Activated naive CD4-positive, alpha-beta T cell treated with anti-CD3 and anti-CD28 coated beads, Interleukin-2, amount 50 U/mL, for 24 hours (primary cell): ENCODE data around the gene UBAC2.
A peak's percentile ranks its signal among the peaks of the same experiment; 100 is the strongest.
"Not testable (repeated sequence)": the region's sequence is repeated elsewhere in the genome, so short reads cannot be mapped to it uniquely, and the experiment has no call there.

Source experiments
- H3K27ac Mint-ChIP-seq: one replicate; pipeline ENCODE4 v1.8.0; 2021; ENCODE audit warnings: mild to moderate bottlenecking, mixed read lengths
- H3K27me3 Mint-ChIP-seq: one replicate; pipeline ENCODE4 v1.8.0; 2021; ENCODE audit warnings: mixed read lengths
- H3K36me3 Mint-ChIP-seq: one replicate; pipeline ENCODE4 v1.8.0; 2021; ENCODE audit warnings: mixed read lengths
- H3K4me1 Mint-ChIP-seq: one replicate; pipeline ENCODE4 v1.8.0; 2021; ENCODE audit warnings: mixed read lengths
- H3K4me3 Mint-ChIP-seq: one replicate; pipeline ENCODE4 v1.8.0; 2021; ENCODE audit warnings: mild to moderate bottlenecking, mixed read lengths
- H3K9me3 Mint-ChIP-seq: one replicate; pipeline ENCODE4 v1.8.0; 2021; ENCODE audit warnings: mixed read lengths

The UBAC2 gene

DNA sequence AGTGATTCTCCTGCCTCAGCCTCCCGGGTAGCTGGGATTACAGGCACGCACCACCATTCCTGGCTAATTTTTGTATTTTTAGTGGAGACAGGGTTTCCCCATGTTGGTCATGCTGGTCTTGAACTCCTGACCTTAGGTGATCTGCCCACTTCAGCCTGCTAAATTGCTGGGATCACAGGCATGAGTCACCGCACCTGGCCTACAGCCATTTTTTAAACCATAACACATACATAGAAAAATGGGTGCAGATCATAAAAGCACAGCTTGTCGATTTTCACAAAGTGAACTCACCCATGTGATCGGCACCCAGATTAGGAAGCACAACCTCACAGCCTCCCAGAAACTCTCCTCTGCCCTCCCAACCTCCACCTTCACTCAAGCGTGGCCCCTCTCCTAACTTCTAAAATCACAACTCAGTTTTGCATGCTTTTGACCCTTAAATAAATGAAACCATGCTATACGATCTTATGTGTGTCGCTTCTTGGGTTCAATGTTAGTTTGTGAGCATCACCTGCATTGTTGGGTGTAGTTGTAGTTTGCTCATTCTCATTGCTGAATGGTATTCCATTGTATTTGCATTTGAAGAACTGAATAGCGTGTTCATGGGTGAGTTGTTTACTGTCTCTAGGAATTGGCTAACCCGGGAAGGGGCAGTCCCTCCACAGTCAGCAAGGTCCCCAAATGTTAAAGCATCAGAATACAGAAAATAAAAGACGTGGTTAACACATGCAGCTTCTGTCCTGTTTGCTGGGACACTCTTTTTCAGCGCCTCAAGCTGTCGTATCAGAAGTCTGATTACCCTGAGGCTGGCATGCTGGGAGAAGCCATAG lies 210.2 kb downstream of the UBAC2 start:
- not testable (repeated sequence) for H3K27me3 Mint-ChIP-seq, H3K9me3 Mint-ChIP-seq, H3K36me3 Mint-ChIP-seq, H3K4me3 Mint-ChIP-seq
- Mint-ChIP-seq H3K27ac (peak overlapping the region; percentile 53), H3K4me1 (peaks cover 32% of the 10 kb centered on the region)

DNA sequence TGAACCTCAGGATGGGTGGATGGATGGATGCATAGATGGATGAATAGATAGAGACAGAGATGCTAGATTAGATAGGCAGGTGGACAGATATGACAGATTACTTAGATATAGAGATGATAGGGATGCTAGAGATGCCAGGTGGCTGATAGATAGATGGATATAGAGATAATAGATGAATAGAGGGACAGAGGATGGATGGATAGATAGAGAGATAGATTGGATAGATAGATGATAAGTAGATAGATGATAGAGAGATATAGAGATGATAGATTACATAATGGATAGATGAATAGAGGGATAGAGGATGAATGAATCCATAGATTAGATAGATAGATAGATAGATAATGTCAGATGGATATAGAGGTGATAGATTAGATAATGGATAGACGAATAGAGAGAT lies 212.2 kb downstream of the UBAC2 start:
- no peak overlapping the region for H3K27ac Mint-ChIP-seq
- peaks cover 37% of the 10 kb centered on the region for H3K4me1 Mint-ChIP-seq
- no peak overlapping the region for H3K4me3 Mint-ChIP-seq
- H3K36me3 Mint-ChIP-seq, result peaks cover 6% of the 10 kb centered on the region
- no peaks in the 10 kb centered on the region for H3K27me3 Mint-ChIP-seq
- no peaks in the 10 kb centered on the region for H3K9me3 Mint-ChIP-seq

DNA sequence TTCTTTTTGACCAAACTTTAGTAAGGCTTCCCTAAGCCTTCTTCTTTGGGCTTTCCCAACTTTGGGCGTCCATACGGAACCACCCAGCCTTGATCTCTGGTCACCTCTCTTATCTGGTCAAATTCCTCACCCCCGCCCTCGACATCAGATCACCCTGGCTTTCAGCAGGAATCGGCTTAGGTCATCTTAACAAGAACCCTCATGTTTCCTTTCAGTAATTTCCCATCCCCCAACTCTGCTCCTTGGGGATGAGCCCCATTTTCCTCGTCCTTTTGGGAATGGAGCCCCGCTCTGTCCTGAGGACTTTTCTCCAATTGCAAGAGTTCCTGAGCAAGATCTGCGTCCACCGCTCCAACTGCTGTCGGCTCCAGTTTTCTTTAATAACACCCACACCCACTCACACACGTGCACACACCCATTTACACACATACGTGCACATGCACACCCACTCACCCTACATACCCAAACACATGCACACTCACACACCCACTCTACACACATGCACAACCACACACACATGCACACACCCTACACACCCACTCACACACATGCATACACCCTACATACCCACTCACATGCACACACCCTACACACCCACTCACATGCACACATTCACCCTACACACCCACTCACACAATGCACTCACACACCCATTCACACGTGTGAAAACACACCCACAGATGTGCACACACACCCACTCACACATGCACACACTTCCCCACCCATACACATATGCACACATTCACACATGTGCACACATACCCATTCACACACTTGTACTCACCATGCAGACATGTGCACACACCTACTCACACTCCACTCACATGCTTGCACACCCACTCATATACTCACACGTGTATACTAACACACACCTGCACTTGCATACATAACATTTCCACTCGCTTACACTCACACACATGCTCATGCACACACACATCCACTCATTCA lies 213.7 kb downstream of the UBAC2 start:
- Mint-ChIP-seq H3K9me3 (no peaks in the 10 kb centered on the region), H3K4me3 (no peak overlapping the region), H3K27me3 (no peaks in the 10 kb centered on the region), H3K4me1 (peaks cover 47% of the 10 kb centered on the region), H3K27ac (no peak overlapping the region), H3K36me3 (peaks cover 5% of the 10 kb centered on the region)

DNA sequence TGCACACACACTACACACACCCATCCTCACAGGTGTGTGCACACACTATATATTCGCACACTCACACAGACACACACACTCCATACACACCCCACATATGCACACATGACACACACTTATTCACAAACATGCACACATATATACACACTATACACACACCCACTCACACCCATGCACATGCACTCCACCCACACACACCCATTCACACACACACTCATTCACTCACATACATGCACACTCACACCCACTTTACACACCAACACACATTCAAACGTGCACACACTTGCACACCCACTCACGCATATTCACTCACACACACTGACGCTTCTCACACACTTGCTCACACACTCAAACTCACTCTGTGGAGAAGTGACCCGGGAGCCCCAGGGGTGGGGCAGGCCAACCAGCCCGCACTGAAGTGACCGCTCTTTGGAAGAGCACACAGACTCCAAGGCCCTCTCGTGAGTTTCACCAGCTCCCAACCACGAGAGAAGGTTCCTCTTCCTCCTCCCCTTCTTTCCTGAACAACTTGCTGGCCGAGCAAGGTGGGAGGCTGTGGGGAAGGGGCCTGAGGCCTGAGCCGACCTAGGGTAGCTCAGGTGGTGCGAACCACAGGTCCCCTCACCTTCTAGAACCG lies 214.5 kb downstream of the UBAC2 start:
- H3K27me3 Mint-ChIP-seq, result no peaks in the 10 kb centered on the region
- peaks cover 48% of the 10 kb centered on the region for H3K4me1 Mint-ChIP-seq
- H3K9me3 Mint-ChIP-seq, result no peaks in the 10 kb centered on the region
- H3K4me3 Mint-ChIP-seq, result no peak overlapping the region
- H3K36me3 Mint-ChIP-seq, result peaks cover 5% of the 10 kb centered on the region
- H3K27ac Mint-ChIP-seq, result no peak overlapping the region

DNA sequence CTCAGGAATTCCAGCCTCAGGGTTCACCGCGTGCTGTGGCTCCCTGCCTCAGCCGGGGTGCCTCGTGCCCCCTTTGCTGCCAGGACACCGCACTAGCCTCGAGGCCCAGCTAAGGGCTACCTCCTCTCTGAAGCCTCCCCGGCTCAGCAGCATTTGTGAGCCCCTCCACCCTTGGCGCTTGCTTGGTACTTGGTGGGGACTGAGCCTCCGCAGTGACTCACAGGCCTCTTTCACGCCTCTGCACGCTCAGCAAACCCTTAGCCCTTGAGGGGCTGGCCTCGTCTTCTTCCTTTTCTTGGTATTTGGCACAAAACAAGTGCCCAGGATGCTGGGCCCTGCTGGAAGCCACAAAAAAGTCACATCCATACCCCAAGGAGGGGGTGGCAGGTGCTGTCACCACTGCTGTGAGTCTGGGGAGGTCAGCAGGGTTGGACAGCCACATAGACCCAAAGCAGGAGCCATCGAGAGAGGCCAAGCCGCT lies 215.2 kb downstream of the UBAC2 start:
- Mint-ChIP-seq H3K27me3 (no peaks in the 10 kb centered on the region), H3K36me3 (peaks cover 5% of the 10 kb centered on the region), H3K4me3 (no peak overlapping the region), H3K27ac (peak overlapping the region; percentile 88), H3K9me3 (no peaks in the 10 kb centered on the region), H3K4me1 (peaks cover 50% of the 10 kb centered on the region)

DNA sequence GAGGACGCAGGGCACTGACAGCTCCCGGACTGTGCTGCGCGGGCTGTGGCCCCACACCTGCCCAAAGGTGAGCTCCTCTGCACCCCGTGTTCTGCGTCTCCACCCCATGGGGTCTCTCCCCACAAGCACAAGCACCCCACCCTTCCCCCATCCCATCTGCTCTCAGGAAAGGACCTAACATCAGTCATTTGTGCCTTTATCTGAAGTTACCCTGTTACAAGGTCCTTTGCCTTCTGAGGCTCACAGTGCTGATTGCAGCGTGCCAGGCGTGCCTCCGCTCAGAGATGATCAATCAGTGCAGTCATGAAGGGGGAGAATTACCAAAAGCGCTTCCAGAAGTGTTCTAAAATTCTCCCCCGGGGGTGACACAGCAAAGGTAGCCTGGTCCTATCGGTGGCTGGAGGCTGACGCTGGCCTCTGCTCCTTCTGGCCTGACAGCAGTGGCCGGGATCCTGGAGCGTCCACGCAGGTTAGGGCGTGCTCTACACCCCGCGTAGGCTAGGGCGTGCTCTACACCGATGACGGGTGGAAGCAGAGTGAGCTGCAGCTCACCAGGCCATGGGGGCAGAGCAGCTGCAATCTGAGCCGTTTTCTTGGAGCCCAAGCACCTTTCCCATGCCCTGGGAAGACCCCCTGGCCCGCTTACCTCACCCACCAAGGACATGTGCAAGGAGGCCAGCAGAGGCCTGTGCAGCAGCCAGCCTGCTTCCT lies 215.9 kb downstream of the UBAC2 start:
- peak overlapping the region; percentile 88 for H3K27ac Mint-ChIP-seq
- H3K4me1 Mint-ChIP-seq, result peaks cover 54% of the 10 kb centered on the region
- H3K4me3 Mint-ChIP-seq, result no peak overlapping the region

DNA sequence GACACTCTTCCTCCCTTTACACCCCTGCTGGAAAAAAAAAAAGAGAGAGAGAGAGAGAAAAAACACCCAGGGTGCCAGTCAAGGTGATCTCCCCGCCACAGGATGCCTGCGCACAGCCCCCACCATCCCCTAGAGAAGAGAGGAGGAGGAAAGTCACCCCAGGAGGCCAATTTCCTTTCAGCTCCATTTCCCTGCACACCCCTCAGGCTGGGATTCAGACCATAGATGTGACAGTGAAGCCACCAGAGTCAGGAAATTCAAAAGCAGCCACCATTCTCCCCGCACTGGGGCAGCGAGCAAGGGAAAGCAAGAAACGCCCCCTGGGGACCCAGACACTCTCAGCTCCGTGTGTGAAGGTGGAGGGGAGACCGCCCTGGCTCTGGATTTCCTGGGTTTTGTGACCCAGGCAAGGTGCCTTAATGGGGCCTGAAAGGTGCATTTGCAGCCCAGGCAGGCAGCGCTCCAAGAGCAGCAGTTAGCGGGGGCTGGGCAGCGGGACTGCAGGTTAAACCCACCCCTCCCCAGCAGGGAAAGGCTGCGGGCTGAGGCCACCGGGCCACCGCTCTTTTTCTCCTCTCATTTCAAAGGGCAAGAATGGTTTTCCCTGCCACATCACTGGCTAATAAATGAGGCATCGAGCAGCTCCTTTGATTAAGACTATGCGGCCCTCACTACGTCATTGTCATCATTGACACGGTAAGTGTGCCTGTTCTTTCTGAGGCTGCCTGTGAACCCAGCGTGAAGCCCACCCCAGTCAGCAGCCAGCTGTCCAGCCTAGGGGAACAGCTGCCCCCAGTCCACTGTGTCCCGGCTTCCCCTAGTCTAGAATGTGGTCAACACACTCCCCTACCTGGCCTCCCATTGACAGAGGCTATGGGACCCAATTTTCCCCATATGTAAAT lies 216.8 kb downstream of the UBAC2 start:
- no peaks in the 10 kb centered on the region for H3K36me3 Mint-ChIP-seq
- no peaks in the 10 kb centered on the region for H3K27me3 Mint-ChIP-seq
- H3K27ac Mint-ChIP-seq, result peak overlapping the region; percentile 66
- H3K9me3 Mint-ChIP-seq, result no peaks in the 10 kb centered on the region
- H3K4me1 Mint-ChIP-seq, result peaks cover 63% of the 10 kb centered on the region
- H3K4me3 Mint-ChIP-seq, result no peak overlapping the region

More for the DNA sequence above, 215.9 kb downstream of the UBAC2 start:
- Mint-ChIP-seq H3K9me3 (no peaks in the 10 kb centered on the region), H3K36me3 (peaks cover 5% of the 10 kb centered on the region), H3K27me3 (no peaks in the 10 kb centered on the region)

DNA sequence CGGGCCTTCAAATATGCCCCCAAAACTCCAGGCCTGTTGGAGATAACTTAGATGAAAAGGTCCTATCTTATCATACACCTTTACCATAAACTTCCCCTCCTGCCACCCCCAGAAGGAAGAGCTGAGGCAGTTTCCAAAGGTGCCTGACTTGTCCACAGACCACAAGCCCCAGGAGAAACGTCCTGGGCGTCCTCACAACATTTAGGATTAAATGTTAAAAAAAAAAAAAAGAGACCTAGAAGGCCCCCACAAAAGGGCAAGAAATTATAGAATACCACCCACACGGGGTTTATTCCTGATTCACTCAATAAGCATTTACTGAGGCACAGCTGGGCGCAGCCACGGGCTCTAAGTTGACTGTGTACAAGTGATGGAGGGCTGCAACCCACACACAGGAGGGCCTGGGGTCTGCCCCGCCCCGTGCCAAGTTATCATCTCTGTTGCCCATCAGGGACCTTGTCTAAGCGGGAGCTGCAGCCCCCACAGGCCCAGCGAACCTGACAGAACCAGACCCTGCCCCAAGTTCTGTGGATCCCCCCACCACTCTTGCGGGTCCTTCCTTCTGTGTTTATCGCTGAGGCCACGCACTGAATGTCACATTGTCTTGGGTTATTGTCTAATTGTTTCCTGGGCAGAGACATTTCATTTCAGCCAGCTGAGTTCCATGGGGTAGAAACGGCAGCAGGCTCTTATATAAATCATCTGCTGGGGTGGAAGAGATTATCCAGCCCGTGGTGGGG lies 217.6 kb downstream of the UBAC2 start:
- Mint-ChIP-seq H3K4me3 (no peak overlapping the region), H3K36me3 (no peaks in the 10 kb centered on the region), H3K27me3 (no peaks in the 10 kb centered on the region), H3K9me3 (no peaks in the 10 kb centered on the region), H3K27ac (peak overlapping the region; percentile 64), H3K4me1 (peaks cover 71% of the 10 kb centered on the region)

DNA sequence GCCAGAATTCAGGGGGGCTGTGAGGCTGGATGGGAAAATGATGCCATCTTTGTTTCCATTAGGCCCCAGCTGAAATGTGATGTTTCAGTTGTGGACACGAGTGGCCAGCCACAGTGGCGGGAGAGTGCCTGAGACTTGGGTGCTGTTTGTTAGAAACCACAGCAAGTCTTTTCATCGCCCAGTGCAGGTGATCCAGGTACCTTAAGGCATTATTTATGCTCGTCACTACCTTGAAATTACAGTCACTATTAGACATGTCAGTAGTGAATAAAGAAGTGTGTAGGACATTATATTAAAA lies 218.1 kb downstream of the UBAC2 start:
- H3K9me3 Mint-ChIP-seq, result no peaks in the 10 kb centered on the region
- no peaks in the 10 kb centered on the region for H3K36me3 Mint-ChIP-seq
- H3K27me3 Mint-ChIP-seq, result no peaks in the 10 kb centered on the region
- peaks cover 76% of the 10 kb centered on the region for H3K4me1 Mint-ChIP-seq
- H3K4me3 Mint-ChIP-seq, result no peak overlapping the region
- H3K27ac Mint-ChIP-seq, result no peak overlapping the region

DNA sequence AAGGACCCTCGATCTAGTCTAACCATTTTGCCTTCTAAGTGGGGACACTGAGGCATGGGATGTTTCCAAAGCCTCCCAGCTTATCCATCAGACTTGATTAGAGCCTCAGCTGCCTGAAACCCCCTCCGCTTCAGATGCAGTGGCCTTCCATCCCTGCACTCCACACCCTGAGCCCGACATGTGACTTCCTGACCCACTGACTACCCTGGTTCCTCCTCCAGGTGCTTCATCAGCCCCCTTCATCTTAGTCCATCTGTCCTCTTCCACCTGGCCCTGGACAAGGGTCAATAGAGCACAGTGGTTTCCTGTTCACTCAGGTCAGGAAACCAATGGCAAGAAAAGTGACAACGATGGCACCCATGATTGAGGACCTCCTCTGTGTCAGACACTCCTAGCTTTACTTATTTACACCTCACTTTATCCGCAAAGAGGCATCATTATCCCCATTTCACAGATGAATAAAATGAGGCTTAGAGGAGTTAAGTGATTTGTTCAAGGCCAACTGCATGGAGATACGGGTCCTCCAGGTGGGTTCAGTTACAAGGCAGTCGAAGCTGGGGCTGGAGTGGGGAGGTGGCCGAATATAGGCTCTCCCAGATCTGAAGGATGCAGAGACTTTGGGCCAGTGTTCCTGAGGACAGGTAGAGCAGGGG lies 219.1 kb downstream of the UBAC2 start:
- peak overlapping the region; percentile 86 for H3K4me3 Mint-ChIP-seq
- H3K9me3 Mint-ChIP-seq, result no peaks in the 10 kb centered on the region
- H3K4me1 Mint-ChIP-seq, result peaks cover 82% of the 10 kb centered on the region
- no peaks in the 10 kb centered on the region for H3K27me3 Mint-ChIP-seq
- peak overlapping the region; percentile 61 for H3K27ac Mint-ChIP-seq
- no peaks in the 10 kb centered on the region for H3K36me3 Mint-ChIP-seq

DNA sequence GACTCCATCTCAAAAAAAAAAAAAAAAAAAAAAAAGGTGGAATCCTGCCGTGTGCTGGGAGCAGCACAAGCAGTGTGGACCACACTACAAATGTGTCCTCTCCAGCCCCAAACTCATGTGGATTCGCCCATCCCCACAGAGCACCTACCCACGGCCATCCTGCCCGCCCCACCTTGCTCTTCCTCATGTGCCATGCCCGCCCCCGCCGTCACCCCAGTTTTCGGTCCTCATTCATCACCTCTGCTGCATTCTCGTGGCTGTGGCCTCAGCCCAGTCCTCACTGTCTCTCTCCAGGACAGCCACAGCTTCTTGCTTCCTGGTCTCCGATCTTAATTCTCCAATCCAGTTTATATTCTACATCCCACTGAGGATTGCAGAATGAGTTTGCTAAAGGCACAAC lies 220.6 kb downstream of the UBAC2 start:
- Mint-ChIP-seq H3K27me3 (no peaks in the 10 kb centered on the region), H3K36me3 (no peaks in the 10 kb centered on the region), H3K9me3 (no peaks in the 10 kb centered on the region), H3K4me1 (peaks cover 88% of the 10 kb centered on the region), H3K27ac (peak overlapping the region; percentile 90), H3K4me3 (peak overlapping the region; percentile 51)

DNA sequence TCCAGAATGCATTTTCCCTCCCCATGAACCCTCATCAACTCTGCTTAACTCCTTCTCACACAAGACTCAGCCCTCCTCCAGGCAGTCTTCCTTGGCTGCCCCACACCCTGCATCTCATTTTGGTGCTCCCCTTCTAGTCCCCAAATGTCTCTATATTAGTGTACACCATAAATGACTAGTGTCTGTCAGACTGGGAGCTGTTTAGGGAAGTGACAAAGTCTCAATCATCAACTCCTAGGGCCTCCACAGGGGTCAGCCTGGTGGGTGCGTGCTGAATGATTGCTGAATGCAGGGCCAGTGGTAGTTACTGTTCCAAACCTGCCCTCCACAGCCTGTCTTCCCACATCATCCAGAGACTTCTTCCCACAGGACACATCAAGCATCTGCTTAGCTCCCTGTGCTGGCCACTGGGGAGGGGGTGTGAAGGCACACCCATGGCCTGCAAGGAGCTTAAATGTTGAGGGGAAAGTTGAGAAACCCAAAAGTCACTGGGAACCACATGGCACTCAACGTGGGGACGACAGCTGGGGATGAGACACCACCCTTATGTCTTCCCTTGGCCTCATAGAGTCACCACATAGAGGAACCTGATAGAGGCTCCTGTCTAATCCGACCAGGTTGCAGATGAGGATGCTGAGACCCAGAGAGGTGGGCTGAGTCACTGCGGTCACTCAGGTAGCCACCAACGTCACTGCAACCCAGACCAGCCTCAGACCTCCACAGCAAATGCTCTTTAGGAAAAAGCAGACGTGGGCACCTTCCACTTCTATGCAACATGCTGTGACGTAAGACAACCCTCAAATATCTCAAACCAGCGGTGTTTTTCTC lies 221.3 kb downstream of the UBAC2 start:
- Mint-ChIP-seq H3K4me3 (peak overlapping the region; percentile 51), H3K4me1 (peaks cover 85% of the 10 kb centered on the region), H3K36me3 (no peaks in the 10 kb centered on the region), H3K27ac (peak overlapping the region; percentile 90), H3K9me3 (no peaks in the 10 kb centered on the region), H3K27me3 (no peaks in the 10 kb centered on the region)
